ENCODE measurements around the gene DIAPH3. TPM values are rescaled to one million over a fixed set of nuclear protein-coding genes. Genes with fewer than 3 reads are reported as not detected.

Gene DIAPH3
- total and polyA plus RNA-seq, 2 donors (not counting 1 experiment from before 2014, with no cell fraction given): 0.03 to 0.10 TPM

- Mint-ChIP-seq H3K27me3 (no peaks in the 10 kb centered on the region), H3K4me1 (no peaks in the 10 kb centered on the region), H3K27ac (no peak overlapping the region), H3K4me3 (no peak overlapping the region), H3K9me3 (ENCODE audit: insufficient read depth) (no peaks in the 10 kb centered on the region)
- no peak overlapping the region for H3K4me2 ChIP-seq (replicated peaks; ENCODE audit: low read depth, low read length, poor library complexity, severe bottlenecking)
- ATAC-seq (ENCODE audit: low read depth) (no peak), DNase-seq (no peak)
- TF ChIP-seq CTCF (IDR thresholded peaks at IDR 0.05): no peak
- no peak for TF ChIP-seq EZH2 (IDR thresholded peaks at IDR 0.05; ENCODE audit: borderline replicate concordance, insufficient read depth, low read depth, low read length, poor library complexity, severe bottlenecking)
- no peaks in the 10 kb centered on the region for H3K36me3 ChIP-seq (replicated peaks in 1 of 2; ENCODE audit: control extremely low read depth in 1 of 2, control insufficient read depth in 1 of 2, extremely low read depth in 1 of 2, insufficient read depth in 2 of 2, low read length in 1 of 2)
- ChIA-PET POLR2A (no interaction called here), CTCF (no interaction called here)
- H4K20me1 ChIP-seq (ENCODE audit: control insufficient read depth, insufficient read depth, low read length, poor library complexity, severe bottlenecking): no peaks in the 10 kb centered on the region
- no peak overlapping the region for H3K9ac ChIP-seq (ENCODE audit: low read length)
- no peaks in the 10 kb centered on the region for H3K27me3 ChIP-seq (replicated peaks in 1 of 4; ENCODE audit: control extremely low read depth in 1 of 4, control insufficient read depth in 3 of 4, insufficient read depth in 4 of 4, low read length in 3 of 4)
- no peak overlapping the region for H2AFZ ChIP-seq (ENCODE audit: insufficient read depth, low read depth, low read length, poor library complexity, severe bottlenecking)
- H3K27ac ChIP-seq (ENCODE audit: low read length in 2 of 2): no peak overlapping the region
- WGBS (ENCODE audit: insufficient coverage): 95% methylated on average over 3 of the region's 3 CpGs
- intact Hi-C loops (cut with micrococcal nuclease): no loop called here
- peaks cover 0 to 7% (median 0%) of the 10 kb centered on the region in 3 donors for H3K9me3 ChIP-seq (ENCODE audit: control extremely low read depth in 1 of 3, control insufficient read depth in 2 of 3, insufficient read depth in 1 of 3, low read length in 2 of 3)
- no peak overlapping the region for H3K4me3 ChIP-seq (ENCODE audit: control extremely low read depth in 1 of 5, extremely low read depth in 1 of 5, insufficient read depth in 1 of 5, low read depth in 2 of 5, low read length in 4 of 5)
- no peaks in the 10 kb centered on the region for H3K4me1 ChIP-seq (ENCODE audit: control insufficient read depth in 2 of 2, insufficient read depth in 2 of 2, low read length in 2 of 2)
- H3K79me2 ChIP-seq (ENCODE audit: control insufficient read depth, insufficient read depth, low read length): no peaks in the 10 kb centered on the region
Observed at GRCh38 chr13:60028021-60028420, 135.7 kb downstream of the DIAPH3 start.

- no peak overlapping the region for H3K4me3 ChIP-seq (ENCODE audit: control extremely low read depth in 1 of 5, extremely low read depth in 1 of 5, insufficient read depth in 1 of 5, low read depth in 2 of 5, low read length in 4 of 5)
- H3K27me3 ChIP-seq (replicated peaks in 1 of 4; ENCODE audit: control extremely low read depth in 1 of 4, control insufficient read depth in 3 of 4, insufficient read depth in 4 of 4, low read length in 3 of 4): no peaks in the 10 kb centered on the region
- peaks cover 0 to 10% (median 0%) of the 10 kb centered on the region in 3 donors for H3K9me3 ChIP-seq (ENCODE audit: control extremely low read depth in 1 of 3, control insufficient read depth in 2 of 3, insufficient read depth in 1 of 3, low read length in 2 of 3)
- H3K4me3 Mint-ChIP-seq: no peak overlapping the region
- DNase-seq (no peak), ATAC-seq (ENCODE audit: low read depth) (no peak)
- H2AFZ ChIP-seq (ENCODE audit: insufficient read depth, low read depth, low read length, poor library complexity, severe bottlenecking): no peak overlapping the region
- no peaks in the 10 kb centered on the region for H3K9me3 Mint-ChIP-seq (ENCODE audit: insufficient read depth)
- no peaks in the 10 kb centered on the region for H3K4me1 Mint-ChIP-seq
- H3K27ac ChIP-seq (ENCODE audit: low read length in 2 of 2): no peak overlapping the region
- no peaks in the 10 kb centered on the region for H3K4me1 ChIP-seq (ENCODE audit: control insufficient read depth in 2 of 2, insufficient read depth in 2 of 2, low read length in 2 of 2)
- no peaks in the 10 kb centered on the region for H3K79me2 ChIP-seq (ENCODE audit: control insufficient read depth, insufficient read depth, low read length)
- no peak overlapping the region for H3K27ac Mint-ChIP-seq
- no peak overlapping the region for H3K9ac ChIP-seq (ENCODE audit: low read length)
- no peaks in the 10 kb centered on the region for H3K36me3 ChIP-seq (replicated peaks in 1 of 2; ENCODE audit: control extremely low read depth in 1 of 2, control insufficient read depth in 1 of 2, extremely low read depth in 1 of 2, insufficient read depth in 2 of 2, low read length in 1 of 2)
- H3K4me2 ChIP-seq (replicated peaks; ENCODE audit: low read depth, low read length, poor library complexity, severe bottlenecking): no peak overlapping the region
- no peak for TF ChIP-seq CTCF (IDR thresholded peaks at IDR 0.05)
- no peak for TF ChIP-seq EZH2 (IDR thresholded peaks at IDR 0.05; ENCODE audit: borderline replicate concordance, insufficient read depth, low read depth, low read length, poor library complexity, severe bottlenecking)
- no peaks in the 10 kb centered on the region for H3K27me3 Mint-ChIP-seq
- CTCF ChIA-PET: no interaction called here
- POLR2A ChIA-PET: no interaction called here
- no CpG with 5 or more reads among the region's 3 CpGs for WGBS (ENCODE audit: insufficient coverage)
- intact Hi-C loops (cut with micrococcal nuclease): no loop called here
- no peaks in the 10 kb centered on the region for H4K20me1 ChIP-seq (ENCODE audit: control insufficient read depth, insufficient read depth, low read length, poor library complexity, severe bottlenecking)
Observed at GRCh38 chr13:60026286-60026685, 137.4 kb downstream of the DIAPH3 start.
